ENCODE data around the gene SLC29A3. TPM values are rescaled to one million over a fixed set of nuclear protein-coding genes. Genes with fewer than 3 reads are reported as not detected.
A peak's percentile ranks its signal among the peaks of the same experiment; 100 is the strongest.

Gene SLC29A3
- total RNA-seq, 1 experiment from 2014 or later = 5.9 TPM

GRCh38 chr10:71365366-71365765, 46.3 kb downstream of the SLC29A3 start:
- POLR2A ChIA-PET = interaction anchor here (4.6 kb wide), 1 partner anchor 11 kb away, joined by 22 read pairs; no protein-coding TSS in a partner anchor
- intact Hi-C loops (cut with micrococcal nuclease) = no loop called here

More at GRCh38 chr10:71365366-71365765, 46.3 kb downstream of the SLC29A3 start:
- Histone ChIP-seq H3K4me2 (ENCODE audit: low read length) (peak overlapping the region; percentile 64), H4K20me1 (ENCODE audit: insufficient read depth) (no peaks in the 10 kb centered on the region), H3K27ac (ENCODE audit: low read depth, low read length) (peak overlapping the region; percentile 40), H3K9me2 (ENCODE audit: insufficient read depth) (no peaks in the 10 kb centered on the region), H3K9me3 (ENCODE audit: control insufficient read depth in 1 of 2, insufficient read depth in 1 of 2, low read depth in 1 of 2, low read length in 2 of 2) (no peaks in the 10 kb centered on the region), H3K4me3 (replicated peaks in 1 of 2; ENCODE audit: low read depth in 1 of 2, low read length in 2 of 2) (peak overlapping the region in 1 of 2 experiments; percentile 6; a peak in 1 of 4 replicates), H3K4me1 (ENCODE audit: control insufficient read depth in 1 of 2, insufficient read depth in 2 of 2, low read length in 2 of 2) (peaks cover 22 to 40% of the 10 kb centered on the region in 2 experiments), H3K27me3 (ENCODE audit: insufficient read depth, low read length) (no peaks in the 10 kb centered on the region), H3K36me3 (ENCODE audit: control insufficient read depth in 1 of 2, insufficient read depth in 2 of 2, low read length in 2 of 2) (no peaks in the 10 kb centered on the region), H2AFZ (ENCODE audit: low read depth, low read length, poor library complexity, severe bottlenecking) (no peak overlapping the region), H3K9ac (ENCODE audit: low read length) (no peak overlapping the region), H3K79me2 (ENCODE audit: insufficient read depth, low read length) (no peaks in the 10 kb centered on the region)
- ATAC-seq (no peak), DNase-seq (ENCODE audit: low read depth, low spot score) (no peak)
- BruUV-seq (replicated peaks) = no TSS peak
- CTCF ChIA-PET = interaction anchor here (2.7 kb wide), 1 partner anchor 11 kb away, joined by 7 read pairs; no protein-coding TSS in a partner anchor
- no peak for TF ChIP-seq CBX3 (IDR thresholded peaks at IDR 0.05; ENCODE audit: low read depth)
- TF ChIP-seq SRF (IDR thresholded peaks at IDR 0.05; ENCODE audit: low read depth) = no peak
- TF ChIP-seq MAX (IDR thresholded peaks at IDR 0.05) = no peak
- no peak for TF ChIP-seq SP1 (IDR thresholded peaks at IDR 0.05; ENCODE audit: low read depth)
- TF ChIP-seq ELF1 (IDR thresholded peaks at IDR 0.05; ENCODE audit: borderline replicate concordance, low read depth) = no peak
- TF ChIP-seq TCF7L2 (IDR thresholded peaks at IDR 0.05; ENCODE audit: borderline replicate concordance, extremely low read depth, insufficient read depth, insufficient read length) = no peak
- no peak for TF ChIP-seq ZFX (IDR thresholded peaks at IDR 0.05)
- no peak for TF ChIP-seq POLR2AphosphoS5 (IDR thresholded peaks at IDR 0.05; ENCODE audit: low read depth, low read length)
- TF ChIP-seq ZBTB33 (IDR thresholded peaks at IDR 0.05; ENCODE audit: extremely low read depth, insufficient replicate concordance, low read length) = no peak
- no peak for TF ChIP-seq EZH2phosphoT487 (IDR thresholded peaks at IDR 0.05; ENCODE audit: borderline replicate concordance)
- TF ChIP-seq ZNF274 (IDR thresholded peaks at IDR 0.05; ENCODE audit: low read depth, low read length) = no peak
- no peak for TF ChIP-seq RAD21 (IDR thresholded peaks at IDR 0.05; ENCODE audit: low read depth)
- TF ChIP-seq ATF3 (IDR thresholded peaks at IDR 0.05) = no peak
- TF ChIP-seq POLR2A (IDR thresholded peaks at IDR 0.05; ENCODE audit: borderline replicate concordance, extremely low read depth, insufficient read depth, insufficient read length) = no peak
- RAD21 ChIA-PET (ENCODE audit: low non-redundant PET in 1 of 2, low total read pairs in 2 of 2, uncharacterized antibody in 2 of 2, unreplicated experiment in 2 of 2) = no interaction called here
